ENCODE data around the gene CCR1. TPM values are rescaled to one million over a fixed set of nuclear protein-coding genes. Genes with fewer than 3 reads are reported as not detected.

The CCR1 gene
- total and polyA plus RNA-seq, 9 of the 15 experiments (the other 6 are each of a cell fraction or from before 2014, with no cell fraction given), result not detected

DNA sequence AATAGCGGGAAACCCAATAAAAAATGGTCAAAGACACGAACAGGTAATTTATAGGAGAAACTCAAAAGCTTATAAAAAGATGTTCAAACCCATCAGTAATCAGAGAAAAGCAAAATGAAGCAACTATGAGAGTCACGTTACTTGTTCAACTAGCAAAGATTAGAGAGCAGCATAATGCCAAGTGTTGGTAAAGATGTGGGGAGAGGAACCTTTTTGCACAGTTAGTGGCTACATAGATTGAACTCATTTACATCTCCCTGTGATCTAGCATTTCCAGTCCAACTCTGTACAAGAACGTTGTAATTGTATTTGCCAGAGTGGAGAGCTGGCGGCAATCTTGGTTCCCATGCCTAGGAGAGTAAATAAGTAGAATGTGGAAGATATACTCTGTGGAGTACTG, 15.2 kb downstream of the CCR1 start:
- TF ChIP-seq HNRNPK (IDR thresholded peaks at IDR 0.05; ENCODE audit: low read depth, low read length, poor library complexity, severe bottlenecking) (no peak), ZNF184 (CRISPR knock-in tag; IDR thresholded peaks at IDR 0.05) (peak; percentile 90), LEF1 (IDR thresholded peaks at IDR 0.05) (no peak), BACH1 (tag; IDR thresholded peaks at IDR 0.05) (no peak), RBM25 (IDR thresholded peaks at IDR 0.05; ENCODE audit: low read depth, low read length, severe bottlenecking) (peak; percentile 56), ZEB2 (IDR thresholded peaks at IDR 0.05) (no peak), STAG1 (CRISPR knock-in tag; IDR thresholded peaks at IDR 0.05; ENCODE audit: borderline replicate concordance) (no peak), ZNF133 (CRISPR knock-in tag; IDR thresholded peaks at IDR 0.05) (no peak), ZNF668 (CRISPR knock-in tag; IDR thresholded peaks at IDR 0.05) (no peak), NONO (IDR thresholded peaks at IDR 0.05; ENCODE audit: low read depth in 2 of 2, low read length in 1 of 2) (no peak), GATAD2B (IDR thresholded peaks at IDR 0.05; ENCODE audit: borderline replicate concordance) (no peak), MECOM (CRISPR knock-in tag; IDR thresholded peaks at IDR 0.05) (no peak)
- TF ChIP-seq, protein P1, sequence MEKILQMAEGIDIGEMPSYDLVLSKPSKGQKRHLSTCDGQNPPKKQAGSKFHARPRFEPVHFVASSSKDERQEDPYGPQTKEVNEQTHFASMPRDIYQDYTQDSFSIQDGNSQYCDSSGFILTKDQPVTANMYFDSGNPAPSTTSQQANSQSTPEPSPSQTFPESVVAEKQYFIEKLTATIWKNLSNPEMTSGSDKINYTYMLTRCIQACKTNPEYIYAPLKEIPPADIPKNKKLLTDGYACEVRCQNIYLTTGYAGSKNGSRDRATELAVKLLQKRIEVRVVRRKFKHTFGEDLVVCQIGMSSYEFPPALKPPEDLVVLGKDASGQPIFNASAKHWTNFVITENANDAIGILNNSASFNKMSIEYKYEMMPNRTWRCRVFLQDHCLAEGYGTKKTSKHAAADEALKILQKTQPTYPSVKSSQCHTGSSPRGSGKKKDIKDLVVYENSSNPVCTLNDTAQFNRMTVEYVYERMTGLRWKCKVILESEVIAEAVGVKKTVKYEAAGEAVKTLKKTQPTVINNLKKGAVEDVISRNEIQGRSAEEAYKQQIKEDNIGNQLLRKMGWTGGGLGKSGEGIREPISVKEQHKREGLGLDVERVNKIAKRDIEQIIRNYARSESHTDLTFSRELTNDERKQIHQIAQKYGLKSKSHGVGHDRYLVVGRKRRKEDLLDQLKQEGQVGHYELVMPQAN (IDR thresholded peaks at IDR 0.05; ENCODE audit: borderline replicate concordance), result no peak
- intact Hi-C loops (cut with micrococcal nuclease) (no loop called here), in situ Hi-C loops (cut with MboI) (no loop called here)
- Histone ChIP-seq H3K4me1 (replicated peaks in 1 of 2; ENCODE audit: control insufficient read depth in 2 of 2, insufficient read depth in 2 of 2, low read length in 2 of 2) (no peaks in the 10 kb centered on the region), H2AFZ (ENCODE audit: low read depth, low read length) (no peak overlapping the region), H3K79me2 (ENCODE audit: control insufficient read depth, insufficient read depth, low read length) (no peaks in the 10 kb centered on the region), H3K9ac (ENCODE audit: insufficient read depth in 1 of 2, low read depth in 2 of 2, low read length in 2 of 2) (no peak overlapping the region), H3K4me3 (no peak overlapping the region), H3K36me3 (ENCODE audit: control insufficient read depth, insufficient read depth, low read length) (no peaks in the 10 kb centered on the region), H4K20me1 (replicated peaks; ENCODE audit: control insufficient read depth, insufficient read depth, low read length) (no peaks in the 10 kb centered on the region), H3K9me1 (ENCODE audit: control insufficient read depth, insufficient read depth, low read length) (no peaks in the 10 kb centered on the region), H3K4me2 (ENCODE audit: insufficient read depth, low read length) (no peak overlapping the region), H3K27me3 (ENCODE audit: control insufficient read depth in 2 of 2, insufficient read depth in 2 of 2, low read length in 2 of 2) (peaks cover 4 to 10% of the 10 kb centered on the region in 2 experiments; a peak in 4 of 5 replicates), H3K9me3 (replicated peaks; ENCODE audit: control insufficient read depth, insufficient read depth, low read depth, low read length) (no peaks in the 10 kb centered on the region), H3K27ac (ENCODE audit: extremely low read depth, low read depth, low read length) (no peak overlapping the region)
- DNase-seq (ENCODE audit: extremely low read depth in 1 of 4, low spot score in 3 of 4), result no peak
- FAIRE-seq, result no peak
- WGBS (ENCODE audit: insufficient coverage, low coverage, missing lambda C conversion rate), result 2% methylated on average over 5 of the region's 5 CpGs
- ATAC-seq, result no peak
- BruUV-seq (replicated peaks), result no TSS peak
- ChIA-PET CTCF (ENCODE audit: low intra/inter-chr PET ratio) (no interaction called here), POLR2A (no interaction called here)

All from K562 (cell line).